H1 (cell line): ENCODE measurements around the gene ITIH4. TPM values are rescaled to one million over a fixed set of nuclear protein-coding genes. Genes with fewer than 3 reads are reported as not detected.

Source experiments
- CHD7 ChIP-seq: fragments of 300-600 bp; sonication (generic); IDR thresholded peaks from 2 replicates; pipeline ENCODE4 v1.7.1; 2012; ENCODE audit warnings: low read length, moderate library complexity, mild to moderate bottlenecking, inconsistent platforms; ENCODE audit not compliant: insufficient replicate concordance
- JUND ChIP-seq: IDR thresholded peaks from 2 replicates; pipeline ENCODE4 v1.6.1; 2011; ENCODE audit warnings: mild to moderate bottlenecking, improper control_type of control experiment, low read length
- RBBP5 ChIP-seq: IDR thresholded peaks from 2 replicates; pipeline ENCODE4 v1.7.1; 2012; ENCODE audit warnings: low read depth, mild to moderate bottlenecking, inconsistent platforms, low read length, moderate library complexity, borderline replicate concordance
- USF2 ChIP-seq: IDR thresholded peaks from 2 replicates; pipeline ENCODE4 v1.6.1; 2011; ENCODE audit warnings: low read length, improper control_type of control experiment
- polyA plus RNA-seq, 7 experiments: library from polyadenylated mRNA; depleted of rRNA in 3 of 7; stranded (reverse) in 5 of 7; unstranded in 2 of 7; fragments of >200 nt in 5 of 7; fragments of 200-250 nt in 2 of 7; gene quantifications; 1 replicate in 5 of 7; 2 replicates in 1 of 7; 4 replicates in 1 of 7; pipeline versions ENCODE4 v1.2.1 to v1.2.3, GENCODE V29; 2011 to 2013; ENCODE audit warnings: missing spikeins in 2 of 7, mixed read lengths in 2 of 7
- total RNA-seq: library from RNA; stranded (reverse); fragmentation: NEBNext Ultra II Directional; extraction: Animal tissue kit (Norgen Biotek cat#: 25700); gene quantifications from 2 replicates; pipeline ENCODE4 v1.2.1, GENCODE V29; 2021
- TF ChIP-seq, protein P1 (sequence below), 3 experiments: IDR thresholded peaks; 1 replicate in 2 of 3; 2 replicates in 1 of 3; pipeline versions ENCODE4 v1.5.1 to v1.6.1; 2011; ENCODE audit warnings: low read length in 3 of 3, mild to moderate bottlenecking in 3 of 3, inconsistent platforms in 2 of 3, low read depth in 1 of 3, moderate library complexity in 1 of 3; ENCODE audit not compliant: insufficient read depth in 1 of 3; ENCODE audit errors: control extremely low read depth in 1 of 3

Gene ITIH4
- total and polyA plus RNA-seq, 2 of the 8 experiments (the other 6 are each of a cell fraction or from before 2014, with no cell fraction given): 3.4 to 3.7 TPM

DNA sequence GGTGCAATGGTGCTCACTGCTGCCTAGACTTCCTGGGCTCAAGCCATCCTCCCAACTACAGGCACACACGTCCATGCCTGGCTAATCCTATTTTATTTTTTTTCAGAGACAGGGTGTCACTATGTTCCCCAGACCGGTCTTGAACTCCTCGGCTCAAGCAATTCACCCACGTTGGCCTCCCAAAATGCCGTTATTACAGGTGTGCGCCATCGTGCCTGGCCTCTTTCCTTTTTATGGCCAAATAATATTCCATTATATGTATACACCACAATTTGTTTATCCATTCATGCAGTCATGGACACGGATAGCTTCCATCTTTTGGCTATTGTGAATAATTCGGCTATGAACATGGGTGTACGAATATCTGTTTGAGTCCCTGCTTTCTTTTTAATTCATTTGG is 58.8 kb downstream of the ITIH4 start (continued):
- TF ChIP-seq CHD7 (no peak), RBBP5 (no peak), JUND (no peak), USF2 (no peak)
- TF ChIP-seq, protein P1, sequence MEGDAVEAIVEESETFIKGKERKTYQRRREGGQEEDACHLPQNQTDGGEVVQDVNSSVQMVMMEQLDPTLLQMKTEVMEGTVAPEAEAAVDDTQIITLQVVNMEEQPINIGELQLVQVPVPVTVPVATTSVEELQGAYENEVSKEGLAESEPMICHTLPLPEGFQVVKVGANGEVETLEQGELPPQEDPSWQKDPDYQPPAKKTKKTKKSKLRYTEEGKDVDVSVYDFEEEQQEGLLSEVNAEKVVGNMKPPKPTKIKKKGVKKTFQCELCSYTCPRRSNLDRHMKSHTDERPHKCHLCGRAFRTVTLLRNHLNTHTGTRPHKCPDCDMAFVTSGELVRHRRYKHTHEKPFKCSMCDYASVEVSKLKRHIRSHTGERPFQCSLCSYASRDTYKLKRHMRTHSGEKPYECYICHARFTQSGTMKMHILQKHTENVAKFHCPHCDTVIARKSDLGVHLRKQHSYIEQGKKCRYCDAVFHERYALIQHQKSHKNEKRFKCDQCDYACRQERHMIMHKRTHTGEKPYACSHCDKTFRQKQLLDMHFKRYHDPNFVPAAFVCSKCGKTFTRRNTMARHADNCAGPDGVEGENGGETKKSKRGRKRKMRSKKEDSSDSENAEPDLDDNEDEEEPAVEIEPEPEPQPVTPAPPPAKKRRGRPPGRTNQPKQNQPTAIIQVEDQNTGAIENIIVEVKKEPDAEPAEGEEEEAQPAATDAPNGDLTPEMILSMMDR (IDR thresholded peaks at IDR 0.05; ENCODE audit: control extremely low read depth in 1 of 3, insufficient read depth in 1 of 3, low read depth in 1 of 3, low read length in 3 of 3): no peak
